ENCODE results near the gene NPFF.

Gene NPFF

GRCh38 chr12:53463802-53464560, 43.3 kb downstream of the NPFF start:
- Histone ChIP-seq H3K36me3 (ENCODE audit: control insufficient read depth, insufficient read depth, low read length) (peaks cover 59% of the 10 kb centered on the region), H3K27me3 (ENCODE audit: control insufficient read depth, insufficient read depth, low read length) (no peaks in the 10 kb centered on the region), H3K9ac (ENCODE audit: low read length) (no peak overlapping the region), H3K4me1 (ENCODE audit: control insufficient read depth, insufficient read depth, low read length) (no peaks in the 10 kb centered on the region), H3K4me3 (ENCODE audit: low read length) (no peak overlapping the region), H3K9me3 (ENCODE audit: control insufficient read depth, low read length) (no peaks in the 10 kb centered on the region)

- no peaks in the 10 kb centered on the region for H3K27me3 ChIP-seq (ENCODE audit: control insufficient read depth, insufficient read depth, low read length)
- no peak overlapping the region for H3K4me3 ChIP-seq (ENCODE audit: low read length)
- peaks cover 52% of the 10 kb centered on the region for H3K36me3 ChIP-seq (ENCODE audit: control insufficient read depth, insufficient read depth, low read length)
- no peak overlapping the region for H3K9ac ChIP-seq (ENCODE audit: low read length)
- no peaks in the 10 kb centered on the region for H3K4me1 ChIP-seq (ENCODE audit: control insufficient read depth, insufficient read depth, low read length)
- H3K9me3 ChIP-seq (ENCODE audit: control insufficient read depth, low read length): no peaks in the 10 kb centered on the region
Measured at GRCh38 chr12:53462935-53463334, 44.3 kb downstream of the NPFF start.

- Histone ChIP-seq H3K36me3 (ENCODE audit: control insufficient read depth, insufficient read depth, low read length) (peaks cover 48% of the 10 kb centered on the region), H3K4me3 (ENCODE audit: low read length) (no peak overlapping the region), H3K4me1 (ENCODE audit: control insufficient read depth, insufficient read depth, low read length) (no peaks in the 10 kb centered on the region), H3K9me3 (ENCODE audit: control insufficient read depth, low read length) (no peaks in the 10 kb centered on the region), H3K9ac (ENCODE audit: low read length) (no peak overlapping the region), H3K27me3 (ENCODE audit: control insufficient read depth, insufficient read depth, low read length) (no peaks in the 10 kb centered on the region)
Measured at GRCh38 chr12:53461591-53461990, 45.7 kb downstream of the NPFF start.

- no peak overlapping the region for H3K9ac ChIP-seq (ENCODE audit: low read length)
- no peaks in the 10 kb centered on the region for H3K4me1 ChIP-seq (ENCODE audit: control insufficient read depth, insufficient read depth, low read length)
- no peak overlapping the region for H3K4me3 ChIP-seq (ENCODE audit: low read length)
- no peaks in the 10 kb centered on the region for H3K27me3 ChIP-seq (ENCODE audit: control insufficient read depth, insufficient read depth, low read length)
- H3K9me3 ChIP-seq (ENCODE audit: control insufficient read depth, low read length): no peaks in the 10 kb centered on the region
- peaks cover 48% of the 10 kb centered on the region for H3K36me3 ChIP-seq (ENCODE audit: control insufficient read depth, insufficient read depth, low read length)
Measured at GRCh38 chr12:53461059-53461458, 46.2 kb downstream of the NPFF start.

GRCh38 chr12:53459097-53459496, 48.2 kb downstream of the NPFF start:
- Histone ChIP-seq H3K27me3 (ENCODE audit: control insufficient read depth, insufficient read depth, low read length) (no peaks in the 10 kb centered on the region), H3K36me3 (ENCODE audit: control insufficient read depth, insufficient read depth, low read length) (peaks cover 43% of the 10 kb centered on the region), H3K4me3 (ENCODE audit: low read length) (no peak overlapping the region), H3K4me1 (ENCODE audit: control insufficient read depth, insufficient read depth, low read length) (peaks cover 3% of the 10 kb centered on the region), H3K9ac (ENCODE audit: low read length) (no peak overlapping the region), H3K9me3 (ENCODE audit: control insufficient read depth, low read length) (no peaks in the 10 kb centered on the region)
